ENCODE measurements around the gene SI. TPM values are rescaled to one million over a fixed set of nuclear protein-coding genes. Genes with fewer than 3 reads are reported as not detected.

Gene SI
- total RNA-seq (2022) (not detected in 2 replicates), Bru-seq, nascent RNA (not detected), BruChase-seq, experiment 1, labeled RNA remaining after a 6-hour chase (not detected), BruChase-seq, experiment 2, labeled RNA remaining after a 2-hour chase (not detected)
- long read RNA-seq: 0 reads

GRCh38 chr3:165078293-165078692 lies at the start of gene SI:
TSS of gene SI (minus strand) at chr3:165078496. CDS start at chr3:165076012, 2,484 bp downstream.
- Mint-ChIP-seq H3K27ac (ENCODE audit: unreplicated experiment) (no peak within 1 kb of the TSS), H3K4me1 (ENCODE audit: low read depth, unreplicated experiment) (no peaks in the 10 kb centered on the region), H3K9me3 (ENCODE audit: low read depth, unreplicated experiment) (no peaks in the 10 kb centered on the region), H3K27me3 (ENCODE audit: unreplicated experiment) (no peaks in the 10 kb centered on the region), H3K36me3 (ENCODE audit: insufficient read depth, unreplicated experiment) (no peaks in the 10 kb centered on the region), H3K4me3 (ENCODE audit: low read depth, unreplicated experiment) (no peak within 1 kb of the TSS)
- DNase-seq: no peak
- CTCF ChIA-PET: no interaction called here
- no TSS peak for BruUV-seq (replicated peaks)
- no peak for TF ChIP-seq CTCF (IDR thresholded peaks at IDR 0.05; ENCODE audit: unreplicated experiment)
- intact Hi-C loops (cut with micrococcal nuclease; ENCODE audit: unreplicated experiment): no loop called here

- Mint-ChIP-seq H3K4me1 (ENCODE audit: low read depth, unreplicated experiment) (no peaks in the 10 kb centered on the region), H3K27me3 (ENCODE audit: unreplicated experiment) (no peaks in the 10 kb centered on the region), H3K4me3 (ENCODE audit: low read depth, unreplicated experiment) (no peak overlapping the region), H3K36me3 (ENCODE audit: insufficient read depth, unreplicated experiment) (no peaks in the 10 kb centered on the region), H3K27ac (ENCODE audit: unreplicated experiment) (no peak overlapping the region), H3K9me3 (ENCODE audit: low read depth, unreplicated experiment) (peaks cover 4% of the 10 kb centered on the region)
- no peak for TF ChIP-seq CTCF (IDR thresholded peaks at IDR 0.05; ENCODE audit: unreplicated experiment)
- DNase-seq: no peak
- intact Hi-C loops (cut with micrococcal nuclease; ENCODE audit: unreplicated experiment): no loop called here
- CTCF ChIA-PET: no interaction called here
- BruUV-seq (replicated peaks): no TSS peak
These were observed 47.5 kb upstream of the SI start for GRCh38 chr3:165125836-165126235.

- intact Hi-C loops (cut with micrococcal nuclease; ENCODE audit: unreplicated experiment): no loop called here
- H3K9me3 Mint-ChIP-seq (ENCODE audit: low read depth, unreplicated experiment): no peaks in the 10 kb centered on the region
- no TSS peak for BruUV-seq (replicated peaks)
- no peak overlapping the region for H3K27ac Mint-ChIP-seq (ENCODE audit: unreplicated experiment)
- no peak for DNase-seq
- H3K4me3 Mint-ChIP-seq (ENCODE audit: low read depth, unreplicated experiment): no peak overlapping the region
- TF ChIP-seq CTCF (IDR thresholded peaks at IDR 0.05; ENCODE audit: unreplicated experiment): no peak
- no peaks in the 10 kb centered on the region for H3K4me1 Mint-ChIP-seq (ENCODE audit: low read depth, unreplicated experiment)
- no peaks in the 10 kb centered on the region for H3K36me3 Mint-ChIP-seq (ENCODE audit: insufficient read depth, unreplicated experiment)
- CTCF ChIA-PET: no interaction called here
- H3K27me3 Mint-ChIP-seq (ENCODE audit: unreplicated experiment): no peaks in the 10 kb centered on the region
These were observed 33.1 kb upstream of the SI start for GRCh38 chr3:165111401-165111800.

- no peak for TF ChIP-seq CTCF (IDR thresholded peaks at IDR 0.05; ENCODE audit: unreplicated experiment)
- no TSS peak for BruUV-seq (replicated peaks)
- Mint-ChIP-seq H3K27me3 (ENCODE audit: unreplicated experiment) (no peaks in the 10 kb centered on the region), H3K4me3 (ENCODE audit: low read depth, unreplicated experiment) (no peak overlapping the region), H3K36me3 (ENCODE audit: insufficient read depth, unreplicated experiment) (no peaks in the 10 kb centered on the region), H3K4me1 (ENCODE audit: low read depth, unreplicated experiment) (no peaks in the 10 kb centered on the region), H3K27ac (ENCODE audit: unreplicated experiment) (no peak overlapping the region), H3K9me3 (ENCODE audit: low read depth, unreplicated experiment) (no peaks in the 10 kb centered on the region)
- CTCF ChIA-PET: no interaction called here
- intact Hi-C loops (cut with micrococcal nuclease; ENCODE audit: unreplicated experiment): no loop called here
- no peak for DNase-seq
These were observed 25.3 kb upstream of the SI start for GRCh38 chr3:165103616-165104015.
